HepG2 (cell line): ENCODE measurements around the gene PRDX5. TPM values are rescaled to one million over a fixed set of nuclear protein-coding genes. Genes with fewer than 3 reads are reported as not detected.

Experiments
- BCL6 ChIP-seq: IDR thresholded peaks from 2 replicates; pipeline ENCODE4 v1.6.1; 2016; ENCODE audit warnings: missing genetic modification reagents, missing compliant biosample characterization
- BHLHE40 ChIP-seq: IDR thresholded peaks from 2 replicates; pipeline ENCODE4 v1.6.1; 2011; ENCODE audit warnings: low read length, improper control_type of control experiment
- CBX5 ChIP-seq: sonication (generic); formaldehyde crosslinking; IDR thresholded peaks from 2 replicates; pipeline ENCODE4 v1.4.0; 2020; ENCODE audit warnings: missing genetic modification reagents, borderline replicate concordance
- CEBPG ChIP-seq: IDR thresholded peaks from 2 replicates; pipeline ENCODE4 v1.6.1; 2016
- ERF ChIP-seq: IDR thresholded peaks from 2 replicates; pipeline ENCODE4 v1.6.1; 2018; ENCODE audit warnings: missing biosample characterization, missing genetic modification reagents
- ESRRA ChIP-seq: sonication (generic); formaldehyde crosslinking; IDR thresholded peaks from 2 replicates; pipeline ENCODE4 v1.5.1; 2020; ENCODE audit warnings: mild to moderate bottlenecking, low read depth, missing genetic modification reagents
- MED8 ChIP-seq: sonication (generic); formaldehyde crosslinking; IDR thresholded peaks from 2 replicates; pipeline ENCODE4 v1.8.1; 2023; ENCODE audit warnings: mild to moderate bottlenecking, missing genetic modification reagents; ENCODE audit not compliant: insufficient replicate concordance
- MIER3 ChIP-seq: IDR thresholded peaks from 2 replicates; pipeline ENCODE4 v1.6.1; 2016; ENCODE audit warnings: missing compliant biosample characterization, borderline replicate concordance
- REPIN1 ChIP-seq: sonication (generic); formaldehyde crosslinking; IDR thresholded peaks from 2 replicates; pipeline ENCODE4 v1.8.0; 2022; ENCODE audit warnings: missing genetic modification reagents, low read depth, mild to moderate bottlenecking, borderline replicate concordance
- THAP11 ChIP-seq: IDR thresholded peaks from 2 replicates; pipeline ENCODE4 v1.6.1; 2016; ENCODE audit warnings: missing biosample characterization, missing genetic modification reagents
- THYN1 ChIP-seq: sonication (generic); formaldehyde crosslinking; IDR thresholded peaks from 2 replicates; pipeline ENCODE4 v1.8.1; 2023; ENCODE audit warnings: low read depth, mild to moderate bottlenecking, moderate library complexity, missing genetic modification reagents, borderline replicate concordance
- ZNF143 ChIP-seq: sonication (generic); formaldehyde crosslinking; IDR thresholded peaks from 2 replicates; pipeline ENCODE4 v1.4.0; 2020; ENCODE audit warnings: missing genetic modification reagents
- ZNF256 ChIP-seq: sonication (generic); formaldehyde crosslinking; conservative IDR thresholded peaks from 2 replicates; pipeline ENCODE4 v1.4.0; 2020; ENCODE audit warnings: missing genetic modification reagents
- ZNF264 ChIP-seq: sonication (generic); formaldehyde crosslinking; IDR thresholded peaks from 2 replicates; pipeline ENCODE4 v1.4.0; 2020; ENCODE audit warnings: missing genetic modification reagents
- ZNF317 ChIP-seq: sonication (generic); formaldehyde crosslinking; IDR thresholded peaks from 2 replicates; pipeline ENCODE4 v1.5.0; 2020; ENCODE audit warnings: mild to moderate bottlenecking, missing genetic modification reagents
- ZNF543 ChIP-seq: sonication (generic); formaldehyde crosslinking; IDR thresholded peaks from 2 replicates; pipeline ENCODE4 v1.4.0; 2020; ENCODE audit warnings: mild to moderate bottlenecking, missing genetic modification reagents
- polyA plus RNA-seq, 8 experiments: library from polyadenylated mRNA; depleted of rRNA in 3 of 8; stranded (reverse) in 7 of 8; unstranded in 1 of 8; fragments of >200 nt; fragmentation: Illumina TruSeq in 4 of 8; extraction: Trizol in 4 of 8; gene quantifications; 2 replicates each; pipeline versions ENCODE4 v1.2.1 to v1.2.3, GENCODE V29; 2011 to 2016; ENCODE audit warnings: low read depth in 4 of 8, missing spikeins in 1 of 8, mixed read lengths in 1 of 8; ENCODE audit not compliant: insufficient read depth in 1 of 8
- total RNA-seq, 5 experiments: library from RNA; depleted of rRNA; stranded (reverse); fragments of >200 nt; fragmentation: Illumina TruSeq; extraction: Trizol; gene quantifications; 2 replicates each; pipeline ENCODE4 v1.2.3, GENCODE V29; 2016; ENCODE audit warnings: low read depth in 1 of 5
- TF ChIP-seq, protein P1 (sequence below): IDR thresholded peaks from 2 replicates; pipeline ENCODE4 v1.6.1; 2016; ENCODE audit warnings: low read depth, borderline replicate concordance
- TF ChIP-seq, protein P2 (sequence below): sonication (generic); formaldehyde crosslinking; IDR thresholded peaks from 2 replicates; pipeline ENCODE4 v1.5.1; 2020; ENCODE audit warnings: mild to moderate bottlenecking, missing genetic modification reagents, moderate library complexity
- TF ChIP-seq, protein P3 (sequence below): sonication (generic); formaldehyde crosslinking; IDR thresholded peaks from 2 replicates; pipeline ENCODE4 v1.4.0; 2020; ENCODE audit warnings: missing genetic modification reagents, borderline replicate concordance
- TF ChIP-seq, protein P4 (sequence below): sonication (generic); formaldehyde crosslinking; IDR thresholded peaks from 2 replicates; pipeline ENCODE4 v1.5.1; 2020; ENCODE audit warnings: missing genetic modification reagents, mild to moderate bottlenecking, borderline replicate concordance
- TF ChIP-seq, protein P5 (sequence below): fragments of 450-650 bp; IDR thresholded peaks from 2 replicates; pipeline ENCODE4 v1.6.1; 2016

PRDX5 gene
- total and polyA plus RNA-seq, 2 of the 13 experiments (the other 11 are each of a cell fraction or from before 2014, with no cell fraction given) = 215 to 311 TPM

DNA sequence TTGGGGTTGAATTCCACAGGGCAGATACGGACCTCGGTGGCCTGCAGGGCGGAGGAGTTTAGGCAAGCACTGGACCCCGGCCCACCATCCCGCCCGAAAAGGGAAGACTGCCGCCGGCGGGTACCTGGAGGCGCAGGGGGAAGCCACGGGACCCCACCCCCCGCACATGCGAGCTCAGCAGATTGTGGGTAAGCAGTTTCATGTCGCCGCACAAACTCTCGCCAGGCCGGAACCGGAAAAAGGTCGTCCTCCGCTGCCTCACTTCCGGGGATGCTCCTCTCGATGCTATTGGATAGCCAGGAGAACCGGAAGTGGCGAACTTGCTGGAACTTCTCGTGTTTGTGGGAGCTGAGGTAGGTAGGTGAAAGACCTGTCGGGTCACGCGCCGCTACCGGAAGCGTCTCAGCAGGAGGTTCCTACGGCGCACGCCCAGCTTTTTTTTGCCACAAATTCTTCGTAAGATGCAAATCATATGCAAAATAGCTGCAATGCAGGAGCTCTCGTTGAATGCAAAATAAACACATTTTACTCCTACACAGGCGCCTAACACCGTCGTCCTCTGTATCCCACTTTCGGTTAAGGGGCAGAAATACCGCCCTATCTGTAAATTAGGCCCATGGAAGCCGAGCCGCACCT is 478 bp upstream of the PRDX5 start, which contains the start of gene TRMT112 (continued):
- TF ChIP-seq THYN1 = no peak
- TF ChIP-seq ZNF143 (CRISPR knock-in tag) = peak; percentile 75
- peak; percentile 65 for TF ChIP-seq BHLHE40
- no peak for TF ChIP-seq CEBPG
- peak; percentile 93 for TF ChIP-seq THAP11 (CRISPR knock-in tag)
- no peak for TF ChIP-seq ERF (CRISPR knock-in tag)
- 0 out of 2 replicates have a peak, but pooled peaks have one; percentile 26 for TF ChIP-seq ZNF543 (CRISPR knock-in tag)
- peak; percentile 78 for TF ChIP-seq REPIN1 (CRISPR knock-in tag)
- TF ChIP-seq, protein P1, sequence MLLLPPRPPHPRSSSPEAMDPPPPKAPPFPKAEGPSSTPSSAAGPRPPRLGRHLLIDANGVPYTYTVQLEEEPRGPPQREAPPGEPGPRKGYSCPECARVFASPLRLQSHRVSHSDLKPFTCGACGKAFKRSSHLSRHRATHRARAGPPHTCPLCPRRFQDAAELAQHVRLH (CRISPR knock-in tag) = no peak
- TF ChIP-seq, protein P2, sequence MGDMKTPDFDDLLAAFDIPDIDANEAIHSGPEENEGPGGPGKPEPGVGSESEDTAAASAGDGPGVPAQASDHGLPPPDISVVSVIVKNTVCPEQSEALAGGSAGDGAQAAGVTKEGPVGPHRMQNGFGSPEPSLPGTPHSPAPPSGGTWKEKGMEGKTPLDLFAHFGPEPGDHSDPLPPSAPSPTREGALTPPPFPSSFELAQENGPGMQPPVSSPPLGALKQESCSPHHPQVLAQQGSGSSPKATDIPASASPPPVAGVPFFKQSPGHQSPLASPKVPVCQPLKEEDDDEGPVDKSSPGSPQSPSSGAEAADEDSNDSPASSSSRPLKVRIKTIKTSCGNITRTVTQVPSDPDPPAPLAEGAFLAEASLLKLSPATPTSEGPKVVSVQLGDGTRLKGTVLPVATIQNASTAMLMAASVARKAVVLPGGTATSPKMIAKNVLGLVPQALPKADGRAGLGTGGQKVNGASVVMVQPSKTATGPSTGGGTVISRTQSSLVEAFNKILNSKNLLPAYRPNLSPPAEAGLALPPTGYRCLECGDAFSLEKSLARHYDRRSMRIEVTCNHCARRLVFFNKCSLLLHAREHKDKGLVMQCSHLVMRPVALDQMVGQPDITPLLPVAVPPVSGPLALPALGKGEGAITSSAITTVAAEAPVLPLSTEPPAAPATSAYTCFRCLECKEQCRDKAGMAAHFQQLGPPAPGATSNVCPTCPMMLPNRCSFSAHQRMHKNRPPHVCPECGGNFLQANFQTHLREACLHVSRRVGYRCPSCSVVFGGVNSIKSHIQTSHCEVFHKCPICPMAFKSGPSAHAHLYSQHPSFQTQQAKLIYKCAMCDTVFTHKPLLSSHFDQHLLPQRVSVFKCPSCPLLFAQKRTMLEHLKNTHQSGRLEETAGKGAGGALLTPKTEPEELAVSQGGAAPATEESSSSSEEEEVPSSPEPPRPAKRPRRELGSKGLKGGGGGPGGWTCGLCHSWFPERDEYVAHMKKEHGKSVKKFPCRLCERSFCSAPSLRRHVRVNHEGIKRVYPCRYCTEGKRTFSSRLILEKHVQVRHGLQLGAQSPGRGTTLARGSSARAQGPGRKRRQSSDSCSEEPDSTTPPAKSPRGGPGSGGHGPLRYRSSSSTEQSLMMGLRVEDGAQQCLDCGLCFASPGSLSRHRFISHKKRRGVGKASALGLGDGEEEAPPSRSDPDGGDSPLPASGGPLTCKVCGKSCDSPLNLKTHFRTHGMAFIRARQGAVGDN = peak; percentile 87
- TF ChIP-seq, protein P3, sequence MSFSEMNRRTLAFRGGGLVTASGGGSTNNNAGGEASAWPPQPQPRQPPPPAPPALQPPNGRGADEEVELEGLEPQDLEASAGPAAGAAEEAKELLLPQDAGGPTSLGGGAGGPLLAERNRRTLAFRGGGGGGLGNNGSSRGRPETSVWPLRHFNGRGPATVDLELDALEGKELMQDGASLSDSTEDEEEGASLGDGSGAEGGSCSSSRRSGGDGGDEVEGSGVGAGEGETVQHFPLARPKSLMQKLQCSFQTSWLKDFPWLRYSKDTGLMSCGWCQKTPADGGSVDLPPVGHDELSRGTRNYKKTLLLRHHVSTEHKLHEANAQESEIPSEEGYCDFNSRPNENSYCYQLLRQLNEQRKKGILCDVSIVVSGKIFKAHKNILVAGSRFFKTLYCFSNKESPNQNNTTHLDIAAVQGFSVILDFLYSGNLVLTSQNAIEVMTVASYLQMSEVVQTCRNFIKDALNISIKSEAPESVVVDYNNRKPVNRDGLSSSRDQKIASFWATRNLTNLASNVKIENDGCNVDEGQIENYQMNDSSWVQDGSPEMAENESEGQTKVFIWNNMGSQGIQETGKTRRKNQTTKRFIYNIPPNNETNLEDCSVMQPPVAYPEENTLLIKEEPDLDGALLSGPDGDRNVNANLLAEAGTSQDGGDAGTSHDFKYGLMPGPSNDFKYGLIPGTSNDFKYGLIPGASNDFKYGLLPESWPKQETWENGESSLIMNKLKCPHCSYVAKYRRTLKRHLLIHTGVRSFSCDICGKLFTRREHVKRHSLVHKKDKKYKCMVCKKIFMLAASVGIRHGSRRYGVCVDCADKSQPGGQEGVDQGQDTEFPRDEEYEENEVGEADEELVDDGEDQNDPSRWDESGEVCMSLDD (CRISPR knock-in tag) = no peak
- TF ChIP-seq, protein P4, sequence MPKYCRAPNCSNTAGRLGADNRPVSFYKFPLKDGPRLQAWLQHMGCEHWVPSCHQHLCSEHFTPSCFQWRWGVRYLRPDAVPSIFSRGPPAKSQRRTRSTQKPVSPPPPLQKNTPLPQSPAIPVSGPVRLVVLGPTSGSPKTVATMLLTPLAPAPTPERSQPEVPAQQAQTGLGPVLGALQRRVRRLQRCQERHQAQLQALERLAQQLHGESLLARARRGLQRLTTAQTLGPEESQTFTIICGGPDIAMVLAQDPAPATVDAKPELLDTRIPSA (CRISPR knock-in tag) = no peak
- TF ChIP-seq CBX5 (CRISPR knock-in tag) = no peak
- peak; percentile 45 for TF ChIP-seq ZNF264 (CRISPR knock-in tag)
- peak; percentile 50 for TF ChIP-seq MED8 (CRISPR knock-in tag)
- TF ChIP-seq, protein P5, sequence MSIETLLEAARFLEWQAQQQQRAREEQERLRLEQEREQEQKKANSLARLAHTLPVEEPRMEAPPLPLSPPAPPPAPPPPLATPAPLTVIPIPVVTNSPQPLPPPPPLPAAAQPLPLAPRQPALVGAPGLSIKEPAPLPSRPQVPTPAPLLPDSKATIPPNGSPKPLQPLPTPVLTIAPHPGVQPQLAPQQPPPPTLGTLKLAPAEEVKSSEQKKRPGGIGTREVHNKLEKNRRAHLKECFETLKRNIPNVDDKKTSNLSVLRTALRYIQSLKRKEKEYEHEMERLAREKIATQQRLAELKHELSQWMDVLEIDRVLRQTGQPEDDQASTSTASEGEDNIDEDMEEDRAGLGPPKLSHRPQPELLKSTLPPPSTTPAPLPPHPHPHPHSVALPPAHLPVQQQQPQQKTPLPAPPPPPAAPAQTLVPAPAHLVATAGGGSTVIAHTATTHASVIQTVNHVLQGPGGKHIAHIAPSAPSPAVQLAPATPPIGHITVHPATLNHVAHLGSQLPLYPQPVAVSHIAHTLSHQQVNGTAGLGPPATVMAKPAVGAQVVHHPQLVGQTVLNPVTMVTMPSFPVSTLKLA = peak; percentile 64
- TF ChIP-seq ZNF317 = peak; percentile 66; the same call in 1 of the 2 replicates
- TF ChIP-seq ZNF256 (CRISPR knock-in tag) = no peak; the same call in 1 of the 2 replicates
- TF ChIP-seq MIER3 (CRISPR knock-in tag) = no peak
- TF ChIP-seq BCL6 (CRISPR knock-in tag) = 0 out of 2 replicates have a peak, but pooled peaks have one; percentile 6
- TF ChIP-seq ESRRA (CRISPR knock-in tag) = no peak; the same call in 1 of the 2 replicates
